ENCODE measurements around the gene SRSF2. TPM values are rescaled to one million over a fixed set of nuclear protein-coding genes. Genes with fewer than 3 reads are reported as not detected.

Gene SRSF2
- total RNA-seq, 6 experiments from 2014 or later = 179 to 220 (median 215) TPM

- peaks cover 21% of the 10 kb centered on the region for H3K36me3 Mint-ChIP-seq (ENCODE audit: low read depth)
- no peaks in the 10 kb centered on the region for H3K9me3 Mint-ChIP-seq
- TF ChIP-seq CTCF (IDR thresholded peaks at IDR 0.05) = no peak
- peak overlapping the region; percentile 74 for H3K4me3 Mint-ChIP-seq
- H3K4me1 Mint-ChIP-seq (ENCODE audit: low read depth) = peaks cover 22% of the 10 kb centered on the region
- H3K27ac Mint-ChIP-seq = peak overlapping the region; percentile 84
- H3K27me3 Mint-ChIP-seq (ENCODE audit: insufficient read depth) = no peaks in the 10 kb centered on the region
- DNase-seq = peak; percentile 82
Observed at GRCh38 chr17:76772842-76773525, 35.9 kb upstream of the SRSF2 start.

- TF ChIP-seq CTCF (IDR thresholded peaks at IDR 0.05) = no peak
- Mint-ChIP-seq H3K36me3 (ENCODE audit: low read depth) (peaks cover 12% of the 10 kb centered on the region; the same call in 1 of the 2 replicates), H3K9me3 (no peaks in the 10 kb centered on the region), H3K4me3 (no peak overlapping the region), H3K27me3 (ENCODE audit: insufficient read depth) (no peaks in the 10 kb centered on the region), H3K4me1 (ENCODE audit: low read depth) (peaks cover 6% of the 10 kb centered on the region; the same call in 1 of the 2 replicates), H3K27ac (no peak overlapping the region)
- no peak for DNase-seq
Observed at GRCh38 chr17:76758570-76758969, 21.4 kb upstream of the SRSF2 start.

GRCh38 chr17:76757256-76757655, 20.1 kb upstream of the SRSF2 start:
- H3K27me3 Mint-ChIP-seq (ENCODE audit: insufficient read depth) = no peaks in the 10 kb centered on the region

GRCh38 chr17:76755285-76755684, 18.2 kb upstream of the SRSF2 start:
- peaks cover 6% of the 10 kb centered on the region; the same call in 1 of the 2 replicates for H3K4me1 Mint-ChIP-seq (ENCODE audit: low read depth)
- H3K36me3 Mint-ChIP-seq (ENCODE audit: low read depth) = peaks cover 17% of the 10 kb centered on the region
- H3K27me3 Mint-ChIP-seq (ENCODE audit: insufficient read depth) = no peaks in the 10 kb centered on the region
- H3K9me3 Mint-ChIP-seq = no peaks in the 10 kb centered on the region
- TF ChIP-seq CTCF (IDR thresholded peaks at IDR 0.05) = no peak
- no peak overlapping the region for H3K4me3 Mint-ChIP-seq
- no peak overlapping the region for H3K27ac Mint-ChIP-seq
- no peak for DNase-seq

More at GRCh38 chr17:76757256-76757655, 20.1 kb upstream of the SRSF2 start:
- Mint-ChIP-seq H3K4me3 (no peak overlapping the region), H3K27ac (no peak overlapping the region), H3K9me3 (no peaks in the 10 kb centered on the region), H3K36me3 (ENCODE audit: low read depth) (peaks cover 13% of the 10 kb centered on the region), H3K4me1 (ENCODE audit: low read depth) (peaks cover 6% of the 10 kb centered on the region; the same call in 1 of the 2 replicates)
- DNase-seq = no peak
- TF ChIP-seq CTCF (IDR thresholded peaks at IDR 0.05) = no peak

GRCh38 chr17:76753061-76753961, 16.2 kb upstream of the SRSF2 start:
- Mint-ChIP-seq H3K27me3 (ENCODE audit: insufficient read depth) (peaks cover 2% of the 10 kb centered on the region; the same call in 1 of the 2 replicates), H3K9me3 (no peaks in the 10 kb centered on the region), H3K36me3 (ENCODE audit: low read depth) (peaks cover 12% of the 10 kb centered on the region), H3K27ac (no peak overlapping the region), H3K4me3 (no peak overlapping the region), H3K4me1 (ENCODE audit: low read depth) (peaks cover 6% of the 10 kb centered on the region; the same call in 1 of the 2 replicates)
- DNase-seq = no peak
- no peak for TF ChIP-seq CTCF (IDR thresholded peaks at IDR 0.05)

Measured in HFFc6 (cell line).